ENCODE measurements around the gene PRKCE.
"Not testable (repeated sequence)": the region's sequence is repeated elsewhere in the genome, so short reads cannot be mapped to it uniquely, and the experiment has no call there.

The PRKCE gene

GRCh38 chr2:45901468-45902032, 250.1 kb downstream of the PRKCE start:
- FAIRE-seq = no peak
- DNase-seq (ENCODE audit: insufficient read length, low spot score) = no peak

GRCh38 chr2:45902380-45902779, 250.9 kb downstream of the PRKCE start:
- FAIRE-seq (no peak), DNase-seq (ENCODE audit: insufficient read length, low spot score) (no peak)

GRCh38 chr2:45902781-45903375, 251.4 kb downstream of the PRKCE start:
- DNase-seq (ENCODE audit: insufficient read length, low spot score) (no peak), FAIRE-seq (no peak)

GRCh38 chr2:45904267-45904945, 252.9 kb downstream of the PRKCE start:
- DNase-seq (ENCODE audit: insufficient read length, low spot score) (no peak), FAIRE-seq (no peak)

GRCh38 chr2:45904946-45905631, 253.6 kb downstream of the PRKCE start:
- DNase-seq (ENCODE audit: insufficient read length, low spot score) (no peak), FAIRE-seq (no peak)

GRCh38 chr2:45905632-45905958, 254.1 kb downstream of the PRKCE start:
- DNase-seq (ENCODE audit: insufficient read length, low spot score) (no peak), FAIRE-seq (no peak)

- FAIRE-seq (no peak), DNase-seq (ENCODE audit: insufficient read length, low spot score) (no peak)
Observed at GRCh38 chr2:45907592-45907991, 256.1 kb downstream of the PRKCE start.

- no peak for FAIRE-seq
- no peak for DNase-seq (ENCODE audit: insufficient read length, low spot score)
Observed at GRCh38 chr2:45908316-45909170, 257.1 kb downstream of the PRKCE start.

GRCh38 chr2:45909171-45909565, 257.7 kb downstream of the PRKCE start:
- DNase-seq (ENCODE audit: insufficient read length, low spot score) (no peak), FAIRE-seq (no peak)

- FAIRE-seq (no peak), DNase-seq (ENCODE audit: insufficient read length, low spot score) (no peak)
Observed at GRCh38 chr2:45909677-45910191, 258.3 kb downstream of the PRKCE start.

GRCh38 chr2:45910473-45911060, 259.1 kb downstream of the PRKCE start:
- FAIRE-seq (no peak), DNase-seq (ENCODE audit: insufficient read length, low spot score) (no peak)

- FAIRE-seq (no peak), DNase-seq (ENCODE audit: insufficient read length, low spot score) (no peak)
Observed at GRCh38 chr2:45911538-45911937, 260.1 kb downstream of the PRKCE start.

GRCh38 chr2:45912109-45912508, 260.6 kb downstream of the PRKCE start:
- no peak for DNase-seq (ENCODE audit: insufficient read length, low spot score)
- no peak for FAIRE-seq

- DNase-seq (ENCODE audit: insufficient read length, low spot score) (no peak), FAIRE-seq (no peak)
Observed at GRCh38 chr2:45913539-45913938, 262.1 kb downstream of the PRKCE start.

GRCh38 chr2:45915523-45915922, 264.0 kb downstream of the PRKCE start:
- DNase-seq (ENCODE audit: insufficient read length, low spot score) = no peak
- FAIRE-seq = no peak

- not testable (repeated sequence) for DNase-seq (ENCODE audit: insufficient read length, low spot score); FAIRE-seq
Observed at GRCh38 chr2:45917561-45918176, 266.2 kb downstream of the PRKCE start.

- FAIRE-seq (no peak), DNase-seq (ENCODE audit: insufficient read length, low spot score) (no peak)
Observed at GRCh38 chr2:45918463-45919159, 267.1 kb downstream of the PRKCE start.

- DNase-seq (ENCODE audit: insufficient read length, low spot score) (no peak), FAIRE-seq (no peak)
Observed at GRCh38 chr2:45919160-45919650, 267.7 kb downstream of the PRKCE start.

- FAIRE-seq (no peak), DNase-seq (ENCODE audit: insufficient read length, low spot score) (no peak)
Observed at GRCh38 chr2:45919711-45920111, 268.2 kb downstream of the PRKCE start.
